ENCODE results near the gene ELMO1. TPM values are rescaled to one million over a fixed set of nuclear protein-coding genes. Genes with fewer than 3 reads are reported as not detected.

The ELMO1 gene
- total RNA-seq, 1 experiment from 2014 or later = not detected

DNA sequence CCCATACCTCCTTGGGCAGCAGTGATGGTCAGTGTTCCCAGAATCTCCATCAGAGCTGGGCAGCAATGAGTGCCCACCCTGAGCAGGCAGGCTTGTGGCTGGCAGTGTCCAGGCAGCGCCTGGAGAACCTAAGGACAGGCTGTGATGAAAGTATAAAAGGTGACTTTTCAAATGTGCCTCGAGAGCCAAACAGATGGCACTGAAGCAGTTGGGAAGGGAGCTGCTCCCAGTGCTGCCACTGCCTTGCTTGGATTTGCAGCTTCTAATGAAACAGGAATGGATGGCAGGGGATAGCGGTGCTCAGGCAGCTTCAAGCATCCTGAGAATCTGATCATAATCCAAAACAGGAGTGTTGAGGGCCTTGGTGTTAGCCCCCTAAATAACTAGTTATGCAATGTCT lies 544.6 kb downstream of the ELMO1 start:
- Histone ChIP-seq H3K27me3 (replicated peaks; ENCODE audit: insufficient read depth, low read depth, low read length, poor library complexity) (peaks cover 5% of the 10 kb centered on the region), H3K27ac (ENCODE audit: low read depth, low read length, poor library complexity, severe bottlenecking) (no peak overlapping the region), H3K4me3 (ENCODE audit: low read depth, low read length, poor library complexity, severe bottlenecking) (no peak overlapping the region), H3K36me3 (ENCODE audit: insufficient read depth, low read length, poor library complexity, severe bottlenecking) (no peaks in the 10 kb centered on the region), H3K4me1 (ENCODE audit: insufficient read depth, low read length, poor library complexity, severe bottlenecking) (no peaks in the 10 kb centered on the region), H3K9me3 (ENCODE audit: low read depth, low read length, poor library complexity, severe bottlenecking) (no peaks in the 10 kb centered on the region)
- POLR2A ChIA-PET (ENCODE audit: low non-redundant PET) = no interaction called here
- CTCF ChIA-PET = no interaction called here
- intact Hi-C loops (cut with micrococcal nuclease; ENCODE audit: unreplicated experiment) = no loop called here
- TF ChIP-seq EZH2 (IDR thresholded peaks at IDR 0.05; ENCODE audit: borderline replicate concordance, low read depth, low read length, poor library complexity, severe bottlenecking) = no peak
- TF ChIP-seq, protein P1, sequence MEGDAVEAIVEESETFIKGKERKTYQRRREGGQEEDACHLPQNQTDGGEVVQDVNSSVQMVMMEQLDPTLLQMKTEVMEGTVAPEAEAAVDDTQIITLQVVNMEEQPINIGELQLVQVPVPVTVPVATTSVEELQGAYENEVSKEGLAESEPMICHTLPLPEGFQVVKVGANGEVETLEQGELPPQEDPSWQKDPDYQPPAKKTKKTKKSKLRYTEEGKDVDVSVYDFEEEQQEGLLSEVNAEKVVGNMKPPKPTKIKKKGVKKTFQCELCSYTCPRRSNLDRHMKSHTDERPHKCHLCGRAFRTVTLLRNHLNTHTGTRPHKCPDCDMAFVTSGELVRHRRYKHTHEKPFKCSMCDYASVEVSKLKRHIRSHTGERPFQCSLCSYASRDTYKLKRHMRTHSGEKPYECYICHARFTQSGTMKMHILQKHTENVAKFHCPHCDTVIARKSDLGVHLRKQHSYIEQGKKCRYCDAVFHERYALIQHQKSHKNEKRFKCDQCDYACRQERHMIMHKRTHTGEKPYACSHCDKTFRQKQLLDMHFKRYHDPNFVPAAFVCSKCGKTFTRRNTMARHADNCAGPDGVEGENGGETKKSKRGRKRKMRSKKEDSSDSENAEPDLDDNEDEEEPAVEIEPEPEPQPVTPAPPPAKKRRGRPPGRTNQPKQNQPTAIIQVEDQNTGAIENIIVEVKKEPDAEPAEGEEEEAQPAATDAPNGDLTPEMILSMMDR (conservative IDR thresholded peaks at IDR 0.05; ENCODE audit: low read depth, low read length) = no peak
- DNase-seq (ENCODE audit: low spot score) = no peak
- BruUV-seq (replicated peaks) = no TSS peak

DNA sequence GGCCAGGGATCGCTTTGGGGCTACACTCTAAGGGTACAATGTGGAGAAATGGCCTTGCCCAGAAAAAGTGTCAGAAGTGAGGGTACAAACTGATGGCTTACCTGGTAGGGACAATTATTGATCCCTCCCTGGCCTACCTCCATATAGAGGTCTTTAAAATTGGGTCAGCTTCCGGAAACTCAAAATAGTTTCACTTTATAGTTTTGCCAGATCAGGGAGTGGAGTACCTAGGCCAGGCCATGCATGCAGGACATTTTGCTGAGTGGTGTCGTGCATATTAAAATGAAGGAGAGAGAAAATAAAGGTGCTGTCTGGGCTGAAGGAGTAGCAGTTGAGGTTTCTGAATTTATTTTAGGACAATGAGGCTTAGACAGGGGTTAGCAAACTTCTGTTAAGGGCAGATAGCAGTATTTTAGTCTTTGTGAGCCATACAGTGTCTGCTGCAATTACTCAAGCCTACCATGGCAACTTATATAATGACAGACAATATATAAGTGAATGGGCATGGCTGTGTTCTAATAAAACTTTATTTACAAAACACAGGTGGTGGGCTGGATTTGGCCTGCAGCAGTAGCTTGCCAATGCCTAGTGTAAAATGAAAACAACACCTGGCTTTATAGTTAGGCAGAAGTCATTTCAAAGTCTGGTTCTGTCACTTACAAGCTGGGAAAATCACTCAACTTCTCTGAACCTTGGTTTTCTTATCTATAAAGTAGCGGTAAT lies 547.5 kb downstream of the ELMO1 start:
- Histone ChIP-seq H3K36me3 (ENCODE audit: insufficient read depth, low read length, poor library complexity, severe bottlenecking) (no peaks in the 10 kb centered on the region), H3K9me3 (ENCODE audit: low read depth, low read length, poor library complexity, severe bottlenecking) (no peaks in the 10 kb centered on the region), H3K27me3 (replicated peaks; ENCODE audit: insufficient read depth, low read depth, low read length, poor library complexity) (no peaks in the 10 kb centered on the region), H3K4me1 (ENCODE audit: insufficient read depth, low read length, poor library complexity, severe bottlenecking) (no peaks in the 10 kb centered on the region), H3K27ac (ENCODE audit: low read depth, low read length, poor library complexity, severe bottlenecking) (no peak overlapping the region), H3K4me3 (ENCODE audit: low read depth, low read length, poor library complexity, severe bottlenecking) (no peak overlapping the region)
- BruUV-seq (replicated peaks) = no TSS peak
- no peak for DNase-seq (ENCODE audit: low spot score)
- no peak for TF ChIP-seq EZH2 (IDR thresholded peaks at IDR 0.05; ENCODE audit: borderline replicate concordance, low read depth, low read length, poor library complexity, severe bottlenecking)
- TF ChIP-seq, protein P1 (conservative IDR thresholded peaks at IDR 0.05; ENCODE audit: low read depth, low read length) = no peak
- ChIA-PET CTCF (interaction anchor here (0.6 kb wide), 1 partner anchor 1205 kb away, joined by 3 read pairs; no protein-coding TSS in a partner anchor), POLR2A (ENCODE audit: low non-redundant PET) (no interaction called here)
- intact Hi-C loops (cut with micrococcal nuclease; ENCODE audit: unreplicated experiment) = no loop called here

DNA sequence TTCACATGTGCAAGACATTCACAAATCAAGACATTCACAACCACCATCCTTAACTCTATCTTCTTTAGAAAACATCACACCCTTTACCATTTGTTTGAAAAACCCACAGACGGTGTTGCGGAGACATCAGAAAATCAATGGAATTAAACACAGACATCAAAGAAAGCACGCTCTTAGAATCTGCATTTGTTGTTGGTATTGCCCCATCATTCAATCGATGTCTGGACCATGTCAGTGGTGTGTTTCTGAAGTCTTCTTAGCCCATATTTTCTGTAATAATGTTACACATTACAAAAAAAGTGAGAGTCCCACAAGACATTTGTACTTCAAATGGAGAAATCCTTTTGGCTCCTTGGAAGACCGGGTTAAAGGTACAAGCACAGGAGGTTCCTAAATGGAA lies 550.5 kb downstream of the ELMO1 start:
- no peaks in the 10 kb centered on the region for H3K27me3 ChIP-seq (replicated peaks; ENCODE audit: insufficient read depth, low read depth, low read length, poor library complexity)
- H3K4me3 ChIP-seq (ENCODE audit: low read depth, low read length, poor library complexity, severe bottlenecking) = no peak overlapping the region
- no peak overlapping the region for H3K27ac ChIP-seq (ENCODE audit: low read depth, low read length, poor library complexity, severe bottlenecking)
- ChIA-PET CTCF (no interaction called here), POLR2A (ENCODE audit: low non-redundant PET) (no interaction called here)
- intact Hi-C loops (cut with micrococcal nuclease; ENCODE audit: unreplicated experiment) = loop anchor here (10.0 kb wide), 1 partner anchor 297 kb away; no protein-coding TSS in a partner anchor
- no peak for DNase-seq (ENCODE audit: low spot score)
- no peaks in the 10 kb centered on the region for H3K4me1 ChIP-seq (ENCODE audit: insufficient read depth, low read length, poor library complexity, severe bottlenecking)
- no peaks in the 10 kb centered on the region for H3K36me3 ChIP-seq (ENCODE audit: insufficient read depth, low read length, poor library complexity, severe bottlenecking)
- no peak for TF ChIP-seq EZH2 (IDR thresholded peaks at IDR 0.05; ENCODE audit: borderline replicate concordance, low read depth, low read length, poor library complexity, severe bottlenecking)
- TF ChIP-seq, protein P1 (conservative IDR thresholded peaks at IDR 0.05; ENCODE audit: low read depth, low read length) = no peak
- no TSS peak for BruUV-seq (replicated peaks)
- H3K9me3 ChIP-seq (ENCODE audit: low read depth, low read length, poor library complexity, severe bottlenecking) = no peaks in the 10 kb centered on the region

Measured in A673 (cell line).